ENCODE data around the gene KCNIP4. TPM values are rescaled to one million over a fixed set of nuclear protein-coding genes. Genes with fewer than 3 reads are reported as not detected.

The KCNIP4 gene
- total and polyA plus RNA-seq, 11 donors = 0.19 TPM; not detected in 10

DNA sequence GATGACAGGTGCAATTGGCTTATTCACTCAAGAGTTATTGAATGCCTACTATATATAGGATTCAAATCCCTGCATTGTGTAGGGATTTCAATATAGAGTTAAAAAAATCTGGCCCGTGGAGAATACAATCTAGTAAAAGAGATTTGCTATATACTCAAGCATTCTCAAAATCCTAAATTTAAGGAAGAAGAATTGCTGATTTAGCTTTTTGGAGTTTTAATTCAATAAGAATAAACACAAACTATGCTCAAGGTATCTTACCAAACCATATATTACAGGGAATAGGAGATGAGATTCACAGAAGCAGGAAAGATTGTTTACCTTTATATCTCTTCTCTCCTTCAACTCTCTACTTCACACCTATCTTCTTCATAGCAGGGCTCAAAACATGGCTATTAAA lies 771.5 kb downstream of the KCNIP4 start:
- H3K4me1 ChIP-seq = no peaks in the 10 kb centered on the region
- intact Hi-C loops (cut with DNase I) = no loop called here
- 69 to 90% (median 80%) methylated on average over 1 of the region's 1 CpG for WGBS, 4 donors
- peaks cover 0 to 5% (median 0%) of the 10 kb centered on the region in 12 donors for H3K9me3 ChIP-seq
- no peaks in the 10 kb centered on the region for H3K27me3 ChIP-seq
- no peak overlapping the region for H3K27ac ChIP-seq
- ATAC-seq (no peak), DNase-seq (no peak)
- no peak for TF ChIP-seq POLR2A (IDR thresholded peaks at IDR 0.05)
- TF ChIP-seq, protein P1, sequence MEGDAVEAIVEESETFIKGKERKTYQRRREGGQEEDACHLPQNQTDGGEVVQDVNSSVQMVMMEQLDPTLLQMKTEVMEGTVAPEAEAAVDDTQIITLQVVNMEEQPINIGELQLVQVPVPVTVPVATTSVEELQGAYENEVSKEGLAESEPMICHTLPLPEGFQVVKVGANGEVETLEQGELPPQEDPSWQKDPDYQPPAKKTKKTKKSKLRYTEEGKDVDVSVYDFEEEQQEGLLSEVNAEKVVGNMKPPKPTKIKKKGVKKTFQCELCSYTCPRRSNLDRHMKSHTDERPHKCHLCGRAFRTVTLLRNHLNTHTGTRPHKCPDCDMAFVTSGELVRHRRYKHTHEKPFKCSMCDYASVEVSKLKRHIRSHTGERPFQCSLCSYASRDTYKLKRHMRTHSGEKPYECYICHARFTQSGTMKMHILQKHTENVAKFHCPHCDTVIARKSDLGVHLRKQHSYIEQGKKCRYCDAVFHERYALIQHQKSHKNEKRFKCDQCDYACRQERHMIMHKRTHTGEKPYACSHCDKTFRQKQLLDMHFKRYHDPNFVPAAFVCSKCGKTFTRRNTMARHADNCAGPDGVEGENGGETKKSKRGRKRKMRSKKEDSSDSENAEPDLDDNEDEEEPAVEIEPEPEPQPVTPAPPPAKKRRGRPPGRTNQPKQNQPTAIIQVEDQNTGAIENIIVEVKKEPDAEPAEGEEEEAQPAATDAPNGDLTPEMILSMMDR (IDR thresholded peaks at IDR 0.05) = no peak
- H3K4me3 ChIP-seq = no peak overlapping the region
- H3K36me3 ChIP-seq = no peaks in the 10 kb centered on the region

DNA sequence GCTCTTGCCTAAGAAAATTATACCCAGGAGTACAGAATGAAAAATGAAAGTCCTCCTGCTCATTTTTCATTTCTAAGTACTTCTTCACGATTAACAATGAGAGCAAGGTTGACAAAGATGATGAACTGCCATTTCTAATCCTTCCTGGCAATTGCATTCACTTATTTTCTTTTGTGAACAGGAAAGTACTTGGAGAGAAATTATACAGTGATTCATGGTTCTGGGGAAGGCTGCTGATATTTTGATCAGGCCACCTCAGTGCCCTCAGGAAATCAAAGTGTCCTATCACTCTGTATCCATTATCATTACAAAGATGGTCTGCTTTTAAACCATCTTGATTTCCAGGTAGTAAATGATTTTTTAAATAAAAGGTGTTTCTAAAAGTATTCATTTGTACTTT lies 780.9 kb downstream of the KCNIP4 start:
- H3K9me3 ChIP-seq = peaks cover 0 to 6% (median 0%) of the 10 kb centered on the region in 12 donors
- H3K4me1 ChIP-seq = no peaks in the 10 kb centered on the region
- no peak for ATAC-seq
- intact Hi-C loops (cut with DNase I) = no loop called here
- 62 to 73% (median 68%) methylated on average over 1 of the region's 1 CpG for WGBS, 4 donors
- no peak for DNase-seq
- H3K36me3 ChIP-seq = no peaks in the 10 kb centered on the region
- H3K4me3 ChIP-seq = no peak overlapping the region
- TF ChIP-seq, protein P1 (IDR thresholded peaks at IDR 0.05) = no peak
- TF ChIP-seq POLR2A (IDR thresholded peaks at IDR 0.05) = no peak
- no peaks in the 10 kb centered on the region for H3K27me3 ChIP-seq
- H3K27ac ChIP-seq = no peak overlapping the region

DNA sequence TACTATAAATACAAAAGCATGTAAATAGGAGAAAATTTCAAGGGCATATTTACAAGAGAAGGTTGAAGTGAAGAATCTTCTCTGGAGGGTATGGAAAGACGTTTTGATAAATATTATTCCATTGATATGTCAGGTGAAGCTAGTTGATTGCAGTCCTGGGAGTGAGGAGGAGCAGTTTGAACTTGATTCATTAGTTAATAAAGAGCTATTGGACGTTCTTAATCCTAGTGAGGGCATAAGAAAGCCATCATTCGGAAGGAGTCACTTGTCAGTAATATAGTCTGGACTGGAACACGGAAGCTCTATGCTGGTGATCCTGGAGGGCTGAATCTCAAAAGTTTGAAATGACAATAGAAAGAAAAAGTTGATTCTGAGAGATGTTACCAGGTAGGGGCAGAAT lies 793.2 kb downstream of the KCNIP4 start:
- Histone ChIP-seq H3K4me1 (no peaks in the 10 kb centered on the region), H3K4me3 (no peak overlapping the region), H3K27ac (no peak overlapping the region), H3K9me3 (no peaks in the 10 kb centered on the region), H3K36me3 (no peaks in the 10 kb centered on the region), H3K27me3 (no peaks in the 10 kb centered on the region)
- ATAC-seq (no peak), DNase-seq (no peak)
- TF ChIP-seq POLR2A (IDR thresholded peaks at IDR 0.05) = no peak
- TF ChIP-seq, protein P1 (IDR thresholded peaks at IDR 0.05) = no peak
- WGBS, 4 donors = 53 to 61% (median 54%) methylated on average over 4 of the region's 4 CpGs
- intact Hi-C loops (cut with DNase I) = no loop called here

DNA sequence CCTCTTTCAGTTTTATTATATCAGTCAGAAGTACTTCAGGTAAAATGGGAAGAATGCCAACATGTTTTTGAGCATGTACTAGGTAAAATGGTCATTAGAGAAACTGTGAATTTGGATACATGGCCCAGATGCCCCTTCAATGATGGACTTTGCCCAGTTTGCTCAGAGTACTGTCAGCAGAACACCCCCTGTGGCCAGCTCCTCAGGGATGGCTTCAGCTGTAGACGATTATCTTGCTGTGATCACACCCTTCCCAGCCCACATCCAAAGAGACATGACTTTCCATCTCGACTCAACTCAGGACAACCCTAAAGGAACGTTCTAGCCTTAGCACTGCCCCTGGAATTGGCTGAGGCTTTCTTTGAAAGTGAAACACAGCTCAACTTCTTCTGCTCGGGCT lies 809.2 kb downstream of the KCNIP4 start:
- 61 to 68% (median 67%) methylated on average over 4 of the region's 4 CpGs for WGBS, 4 donors

More for the DNA sequence above, 809.2 kb downstream of the KCNIP4 start:
- TF ChIP-seq, protein P1 (IDR thresholded peaks at IDR 0.05) = no peak
- no peak for TF ChIP-seq POLR2A (IDR thresholded peaks at IDR 0.05)
- ATAC-seq = no peak
- no peak overlapping the region for H3K4me3 ChIP-seq
- DNase-seq = no peak
- no peaks in the 10 kb centered on the region for H3K36me3 ChIP-seq
- H3K9me3 ChIP-seq = peaks cover 0 to 6% (median 0%) of the 10 kb centered on the region in 12 donors
- H3K27ac ChIP-seq = no peak overlapping the region
- intact Hi-C loops (cut with DNase I) = loop anchor here in 5 of 10 donors (10.0 kb wide), 1 partner anchor 365 kb away; no protein-coding TSS in a partner anchor
- H3K27me3 ChIP-seq = no peaks in the 10 kb centered on the region
- no peaks in the 10 kb centered on the region for H3K4me1 ChIP-seq

All from heart left ventricle (tissue), 16 donors.